Cerebellar nuclear complex (tissue), 1 donor: ENCODE data around the gene TMEM168.
"Not testable (repeated sequence)": the region's sequence is repeated elsewhere in the genome, so short reads cannot be mapped to it uniquely, and the experiment has no call there.

Experiments
- DNase-seq, 2 experiments: peaks; one replicate each; lab custom pipeline; 2025; lab: John Stamatoyannopoulos, UW

TMEM168 gene

GRCh38 chr7:112789817-112790585 is at the start of gene TMEM168:
Gene TMEM168 (minus strand): TSS chr7:112790393. CDS start chr7:112784825, 5,568 bp downstream.
- DNase-seq = peak in 1 of 2 experiments; percentile 17

GRCh38 chr7:112835928-112836327 is 45.7 kb upstream of the TMEM168 start:
- DNase-seq = not testable (repeated sequence)

- DNase-seq = no peak
Measured at GRCh38 chr7:112833082-112833481, 42.9 kb upstream of the TMEM168 start.

GRCh38 chr7:112830769-112831168 is 40.6 kb upstream of the TMEM168 start:
- no peak for DNase-seq

GRCh38 chr7:112828696-112829095 is 38.5 kb upstream of the TMEM168 start:
- no peak for DNase-seq

GRCh38 chr7:112821345-112821744 is 31.2 kb upstream of the TMEM168 start:
- no peak for DNase-seq

- DNase-seq = no peak
Measured at GRCh38 chr7:112819536-112819935, 29.3 kb upstream of the TMEM168 start.

GRCh38 chr7:112806156-112806555 is 16.0 kb upstream of the TMEM168 start:
- DNase-seq = no peak

- no peak for DNase-seq
Measured at GRCh38 chr7:112802406-112802805, 12.2 kb upstream of the TMEM168 start.

- DNase-seq = no peak
Measured at GRCh38 chr7:112800486-112800885, 10.3 kb upstream of the TMEM168 start.

GRCh38 chr7:112799448-112800120 is 9.4 kb upstream of the TMEM168 start:
- no peak for DNase-seq

GRCh38 chr7:112798274-112799159 is 8.3 kb upstream of the TMEM168 start:
- DNase-seq = no peak

- not testable (repeated sequence) for DNase-seq
Measured at GRCh38 chr7:112796552-112796951, 6.4 kb upstream of the TMEM168 start.

- no peak for DNase-seq
Measured at GRCh38 chr7:112792441-112792840, 2.2 kb upstream of the TMEM168 start.

- no peak for DNase-seq
Measured at GRCh38 chr7:112791465-112792168, 1.4 kb upstream of the TMEM168 start.

- DNase-seq = no peak
Measured at GRCh38 chr7:112790586-112791003, 402 bp upstream of the TMEM168 start.

- no peak for DNase-seq
Measured at GRCh38 chr7:112789453-112789816, 758 bp downstream of the TMEM168 start.

- DNase-seq = no peak
Measured at GRCh38 chr7:112788778-112789343, 1.3 kb downstream of the TMEM168 start.

- no peak for DNase-seq
Measured at GRCh38 chr7:112784603-112785002, 5.6 kb downstream of the TMEM168 start.

- no peak for DNase-seq
Measured at GRCh38 chr7:112782498-112782897, 7.7 kb downstream of the TMEM168 start.

GRCh38 chr7:112781558-112781957 is 8.6 kb downstream of the TMEM168 start:
- no peak for DNase-seq
